ENCODE results near the gene BMP15.

BMP15 gene

GRCh38 chrX:50910685-50911176 lies at the start of gene BMP15:
Gene BMP15, plus strand, starts transcription at chrX:50910735. Its CDS starts 49 bp downstream, at chrX:50910784.
- no peaks in the 10 kb centered on the region for H3K36me3 ChIP-seq (ENCODE audit: control insufficient read depth in 1 of 2, insufficient read depth in 2 of 2, low read length in 2 of 2)
- H3K4me1 ChIP-seq (ENCODE audit: control insufficient read depth in 1 of 2, insufficient read depth in 2 of 2, low read length in 2 of 2): no peaks in the 10 kb centered on the region
- H3K9ac ChIP-seq (ENCODE audit: low read depth in 1 of 2, low read length in 2 of 2): no peak within 1 kb of the TSS
- no peaks in the 10 kb centered on the region for H3K27me3 ChIP-seq (ENCODE audit: control insufficient read depth in 1 of 2, insufficient read depth in 2 of 2, low read length in 2 of 2)
- no peak within 1 kb of the TSS for H3K4me3 ChIP-seq (ENCODE audit: low read depth in 1 of 2, low read length in 2 of 2)
- no peak within 1 kb of the TSS for H3K27ac ChIP-seq (ENCODE audit: low read depth, low read length)
- H3K9me3 ChIP-seq (ENCODE audit: control insufficient read depth in 1 of 2, low read length in 2 of 2): no peaks in the 10 kb centered on the region

GRCh38 chrX:50863471-50863870 lies 47.1 kb upstream of the BMP15 start:
- Histone ChIP-seq H3K27me3 (ENCODE audit: control insufficient read depth in 1 of 2, insufficient read depth in 2 of 2, low read length in 2 of 2) (no peaks in the 10 kb centered on the region), H3K4me3 (ENCODE audit: low read depth in 1 of 2, low read length in 2 of 2) (no peak overlapping the region), H3K27ac (ENCODE audit: low read depth, low read length) (no peak overlapping the region), H3K36me3 (ENCODE audit: control insufficient read depth in 1 of 2, insufficient read depth in 2 of 2, low read length in 2 of 2) (no peaks in the 10 kb centered on the region), H3K4me1 (ENCODE audit: control insufficient read depth in 1 of 2, insufficient read depth in 2 of 2, low read length in 2 of 2) (no peaks in the 10 kb centered on the region), H3K9ac (ENCODE audit: low read depth in 1 of 2, low read length in 2 of 2) (no peak overlapping the region), H3K9me3 (ENCODE audit: control insufficient read depth in 1 of 2, low read length in 2 of 2) (no peaks in the 10 kb centered on the region)

GRCh38 chrX:50865311-50865710 lies 45.2 kb upstream of the BMP15 start:
- Histone ChIP-seq H3K27ac (ENCODE audit: low read depth, low read length) (no peak overlapping the region), H3K4me1 (ENCODE audit: control insufficient read depth in 1 of 2, insufficient read depth in 2 of 2, low read length in 2 of 2) (no peaks in the 10 kb centered on the region), H3K36me3 (ENCODE audit: control insufficient read depth in 1 of 2, insufficient read depth in 2 of 2, low read length in 2 of 2) (no peaks in the 10 kb centered on the region), H3K9me3 (ENCODE audit: control insufficient read depth in 1 of 2, low read length in 2 of 2) (no peaks in the 10 kb centered on the region), H3K4me3 (ENCODE audit: low read depth in 1 of 2, low read length in 2 of 2) (no peak overlapping the region), H3K9ac (ENCODE audit: low read depth in 1 of 2, low read length in 2 of 2) (no peak overlapping the region), H3K27me3 (ENCODE audit: control insufficient read depth in 1 of 2, insufficient read depth in 2 of 2, low read length in 2 of 2) (no peaks in the 10 kb centered on the region)

- H3K27me3 ChIP-seq (ENCODE audit: control insufficient read depth in 1 of 2, insufficient read depth in 2 of 2, low read length in 2 of 2): no peaks in the 10 kb centered on the region
- no peak overlapping the region for H3K9ac ChIP-seq (ENCODE audit: low read depth in 1 of 2, low read length in 2 of 2)
- H3K36me3 ChIP-seq (ENCODE audit: control insufficient read depth in 1 of 2, insufficient read depth in 2 of 2, low read length in 2 of 2): no peaks in the 10 kb centered on the region
- no peak overlapping the region for H3K4me3 ChIP-seq (ENCODE audit: low read depth in 1 of 2, low read length in 2 of 2)
- no peaks in the 10 kb centered on the region for H3K4me1 ChIP-seq (ENCODE audit: control insufficient read depth in 1 of 2, insufficient read depth in 2 of 2, low read length in 2 of 2)
- H3K9me3 ChIP-seq (ENCODE audit: control insufficient read depth in 1 of 2, low read length in 2 of 2): no peaks in the 10 kb centered on the region
- H3K27ac ChIP-seq (ENCODE audit: low read depth, low read length): no peak overlapping the region
These were observed 38.5 kb upstream of the BMP15 start for GRCh38 chrX:50871922-50872453.

GRCh38 chrX:50874876-50875275 lies 35.7 kb upstream of the BMP15 start:
- no peaks in the 10 kb centered on the region for H3K9me3 ChIP-seq (ENCODE audit: control insufficient read depth in 1 of 2, low read length in 2 of 2)
- H3K9ac ChIP-seq (ENCODE audit: low read depth in 1 of 2, low read length in 2 of 2): no peak overlapping the region
- no peaks in the 10 kb centered on the region for H3K27me3 ChIP-seq (ENCODE audit: control insufficient read depth in 1 of 2, insufficient read depth in 2 of 2, low read length in 2 of 2)
- H3K36me3 ChIP-seq (ENCODE audit: control insufficient read depth in 1 of 2, insufficient read depth in 2 of 2, low read length in 2 of 2): no peaks in the 10 kb centered on the region
- H3K4me3 ChIP-seq (ENCODE audit: low read depth in 1 of 2, low read length in 2 of 2): no peak overlapping the region
- H3K4me1 ChIP-seq (ENCODE audit: control insufficient read depth in 1 of 2, insufficient read depth in 2 of 2, low read length in 2 of 2): no peaks in the 10 kb centered on the region
- H3K27ac ChIP-seq (ENCODE audit: low read depth, low read length): no peak overlapping the region

- no peaks in the 10 kb centered on the region for H3K9me3 ChIP-seq (ENCODE audit: control insufficient read depth in 1 of 2, low read length in 2 of 2)
- no peak overlapping the region for H3K9ac ChIP-seq (ENCODE audit: low read depth in 1 of 2, low read length in 2 of 2)
- H3K27me3 ChIP-seq (ENCODE audit: control insufficient read depth in 1 of 2, insufficient read depth in 2 of 2, low read length in 2 of 2): no peaks in the 10 kb centered on the region
- H3K36me3 ChIP-seq (ENCODE audit: control insufficient read depth in 1 of 2, insufficient read depth in 2 of 2, low read length in 2 of 2): no peaks in the 10 kb centered on the region
- H3K27ac ChIP-seq (ENCODE audit: low read depth, low read length): no peak overlapping the region
- no peak overlapping the region for H3K4me3 ChIP-seq (ENCODE audit: low read depth in 1 of 2, low read length in 2 of 2)
- H3K4me1 ChIP-seq (ENCODE audit: control insufficient read depth in 1 of 2, insufficient read depth in 2 of 2, low read length in 2 of 2): no peaks in the 10 kb centered on the region
These were observed 34.0 kb upstream of the BMP15 start for GRCh38 chrX:50876551-50876950.

GRCh38 chrX:50877310-50877709 lies 33.2 kb upstream of the BMP15 start:
- no peak overlapping the region for H3K27ac ChIP-seq (ENCODE audit: low read depth, low read length)
- H3K9ac ChIP-seq (ENCODE audit: low read depth in 1 of 2, low read length in 2 of 2): no peak overlapping the region

GRCh38 chrX:50881028-50881427 lies 29.5 kb upstream of the BMP15 start:
- Histone ChIP-seq H3K27me3 (ENCODE audit: control insufficient read depth in 1 of 2, insufficient read depth in 2 of 2, low read length in 2 of 2) (no peaks in the 10 kb centered on the region), H3K36me3 (ENCODE audit: control insufficient read depth in 1 of 2, insufficient read depth in 2 of 2, low read length in 2 of 2) (no peaks in the 10 kb centered on the region), H3K4me1 (ENCODE audit: control insufficient read depth in 1 of 2, insufficient read depth in 2 of 2, low read length in 2 of 2) (no peaks in the 10 kb centered on the region), H3K27ac (ENCODE audit: low read depth, low read length) (no peak overlapping the region), H3K9me3 (ENCODE audit: control insufficient read depth in 1 of 2, low read length in 2 of 2) (no peaks in the 10 kb centered on the region), H3K9ac (ENCODE audit: low read depth in 1 of 2, low read length in 2 of 2) (no peak overlapping the region), H3K4me3 (ENCODE audit: low read depth in 1 of 2, low read length in 2 of 2) (no peak overlapping the region)

More at GRCh38 chrX:50877310-50877709, 33.2 kb upstream of the BMP15 start:
- H3K36me3 ChIP-seq (ENCODE audit: control insufficient read depth in 1 of 2, insufficient read depth in 2 of 2, low read length in 2 of 2): no peaks in the 10 kb centered on the region
- no peaks in the 10 kb centered on the region for H3K4me1 ChIP-seq (ENCODE audit: control insufficient read depth in 1 of 2, insufficient read depth in 2 of 2, low read length in 2 of 2)
- H3K4me3 ChIP-seq (ENCODE audit: low read depth in 1 of 2, low read length in 2 of 2): no peak overlapping the region
- H3K9me3 ChIP-seq (ENCODE audit: control insufficient read depth in 1 of 2, low read length in 2 of 2): no peaks in the 10 kb centered on the region
- no peaks in the 10 kb centered on the region for H3K27me3 ChIP-seq (ENCODE audit: control insufficient read depth in 1 of 2, insufficient read depth in 2 of 2, low read length in 2 of 2)

- no peak overlapping the region for H3K9ac ChIP-seq (ENCODE audit: low read depth in 1 of 2, low read length in 2 of 2)
- H3K36me3 ChIP-seq (ENCODE audit: control insufficient read depth in 1 of 2, insufficient read depth in 2 of 2, low read length in 2 of 2): no peaks in the 10 kb centered on the region
- H3K27ac ChIP-seq (ENCODE audit: low read depth, low read length): no peak overlapping the region
- no peaks in the 10 kb centered on the region for H3K9me3 ChIP-seq (ENCODE audit: control insufficient read depth in 1 of 2, low read length in 2 of 2)
- no peaks in the 10 kb centered on the region for H3K27me3 ChIP-seq (ENCODE audit: control insufficient read depth in 1 of 2, insufficient read depth in 2 of 2, low read length in 2 of 2)
- H3K4me3 ChIP-seq (ENCODE audit: low read depth in 1 of 2, low read length in 2 of 2): no peak overlapping the region
- no peaks in the 10 kb centered on the region for H3K4me1 ChIP-seq (ENCODE audit: control insufficient read depth in 1 of 2, insufficient read depth in 2 of 2, low read length in 2 of 2)
These were observed 21.7 kb upstream of the BMP15 start for GRCh38 chrX:50888884-50889283.

- Histone ChIP-seq H3K27me3 (ENCODE audit: control insufficient read depth in 1 of 2, insufficient read depth in 2 of 2, low read length in 2 of 2) (no peaks in the 10 kb centered on the region), H3K27ac (ENCODE audit: low read depth, low read length) (no peak overlapping the region), H3K36me3 (ENCODE audit: control insufficient read depth in 1 of 2, insufficient read depth in 2 of 2, low read length in 2 of 2) (no peaks in the 10 kb centered on the region), H3K9me3 (ENCODE audit: control insufficient read depth in 1 of 2, low read length in 2 of 2) (no peaks in the 10 kb centered on the region), H3K4me3 (ENCODE audit: low read depth in 1 of 2, low read length in 2 of 2) (no peak overlapping the region), H3K4me1 (ENCODE audit: control insufficient read depth in 1 of 2, insufficient read depth in 2 of 2, low read length in 2 of 2) (no peaks in the 10 kb centered on the region), H3K9ac (ENCODE audit: low read depth in 1 of 2, low read length in 2 of 2) (no peak overlapping the region)
These were observed 21.0 kb upstream of the BMP15 start for GRCh38 chrX:50889582-50889981.

- Histone ChIP-seq H3K9me3 (ENCODE audit: control insufficient read depth in 1 of 2, low read length in 2 of 2) (no peaks in the 10 kb centered on the region), H3K36me3 (ENCODE audit: control insufficient read depth in 1 of 2, insufficient read depth in 2 of 2, low read length in 2 of 2) (no peaks in the 10 kb centered on the region), H3K9ac (ENCODE audit: low read depth in 1 of 2, low read length in 2 of 2) (no peak overlapping the region), H3K27ac (ENCODE audit: low read depth, low read length) (no peak overlapping the region), H3K4me1 (ENCODE audit: control insufficient read depth in 1 of 2, insufficient read depth in 2 of 2, low read length in 2 of 2) (no peaks in the 10 kb centered on the region), H3K4me3 (ENCODE audit: low read depth in 1 of 2, low read length in 2 of 2) (no peak overlapping the region), H3K27me3 (ENCODE audit: control insufficient read depth in 1 of 2, insufficient read depth in 2 of 2, low read length in 2 of 2) (no peaks in the 10 kb centered on the region)
These were observed 17.5 kb upstream of the BMP15 start for GRCh38 chrX:50893047-50893446.

All from duodenal mucosa (tissue), 2 donors.